ENCODE measurements around the gene FGD3.
"Not testable (repeated sequence)": the region's sequence is repeated elsewhere in the genome, so short reads cannot be mapped to it uniquely, and the experiment has no call there.

The FGD3 gene

DNA sequence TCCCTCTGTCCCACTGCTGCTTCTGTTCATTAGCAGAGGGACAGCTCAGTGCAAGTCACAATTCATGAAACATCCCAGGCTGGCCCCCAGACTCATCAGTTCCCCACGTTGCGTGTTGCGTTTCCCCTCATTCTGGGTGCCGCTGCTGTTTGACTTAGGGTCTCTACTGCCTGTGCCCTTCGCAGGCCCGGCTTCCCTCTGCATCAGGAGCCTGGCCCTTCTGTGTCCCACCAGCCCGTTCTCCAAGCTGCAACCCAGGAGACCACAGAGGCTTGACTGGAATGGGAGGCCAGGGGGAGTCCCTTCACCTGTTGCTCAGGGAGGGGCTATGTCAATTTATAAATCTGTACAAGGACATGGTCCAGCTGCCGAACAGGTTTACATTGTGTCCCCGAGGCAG, 57.2 kb downstream of the FGD3 start:
- no peak for DNase-seq (ENCODE audit: low read depth in 2 of 2, low spot score in 1 of 2)

GRCh38 chr9:93005876-93006275, 58.6 kb downstream of the FGD3 start:
- DNase-seq (ENCODE audit: low read depth in 2 of 2, low spot score in 1 of 2): no peak

- no peak for DNase-seq (ENCODE audit: low read depth in 2 of 2, low spot score in 1 of 2)
These were observed 60.3 kb downstream of the FGD3 start for GRCh38 chr9:93007529-93008058.

DNA sequence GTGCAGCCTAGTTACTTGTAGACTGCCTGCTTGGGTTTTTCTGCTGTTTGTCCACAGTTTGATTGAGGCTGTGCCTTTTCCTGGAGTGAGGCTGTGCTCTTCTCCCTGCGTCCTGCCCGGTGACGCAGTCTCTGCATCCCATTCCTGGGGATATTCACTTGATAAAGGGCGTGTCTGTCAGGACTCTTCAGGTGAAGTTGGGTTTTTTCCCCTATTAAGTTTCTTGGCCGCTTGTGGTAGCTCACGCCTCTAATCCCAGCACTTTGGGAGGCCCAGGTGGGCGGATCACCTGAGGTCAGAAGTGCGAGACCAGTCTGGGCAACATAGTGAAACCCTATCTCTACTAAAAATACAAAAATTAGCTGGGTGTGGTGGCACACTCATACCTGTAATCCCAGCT, 61.1 kb downstream of the FGD3 start:
- no peak for DNase-seq (ENCODE audit: low read depth in 2 of 2, low spot score in 1 of 2)

DNA sequence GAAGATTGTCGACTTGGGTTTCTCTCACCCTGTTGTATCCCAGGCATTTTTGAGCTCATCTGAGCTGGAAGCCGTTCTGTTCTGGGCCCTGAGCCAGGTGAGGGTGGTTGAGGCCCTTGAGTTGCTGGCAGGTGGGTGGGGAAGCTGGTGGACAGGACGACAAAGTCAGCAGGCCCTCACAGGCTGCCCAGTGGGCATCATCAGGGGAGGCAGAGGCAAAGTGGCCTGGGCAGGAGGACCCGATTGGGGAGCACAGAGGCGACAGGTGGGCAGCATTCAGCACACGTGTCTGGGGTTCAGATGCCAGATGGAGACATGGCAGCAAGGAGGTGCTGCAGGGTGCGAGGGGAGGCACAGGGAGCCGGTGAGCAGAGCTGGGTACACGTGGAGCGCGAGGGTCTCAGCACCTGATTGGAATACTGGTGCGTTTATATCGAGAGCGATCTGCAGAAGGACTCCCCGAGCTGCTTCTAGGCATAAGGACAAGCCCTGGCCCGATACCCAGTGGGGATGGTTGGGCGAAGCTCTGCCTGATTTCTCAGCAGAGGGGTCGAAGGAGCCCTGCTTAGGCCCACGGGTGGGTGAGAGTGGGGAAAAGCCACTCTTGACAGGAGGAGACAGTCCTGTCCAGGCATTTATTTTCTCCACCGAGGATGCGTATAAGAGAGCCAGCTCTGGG, 62.2 kb downstream of the FGD3 start:
- no peak for DNase-seq (ENCODE audit: low read depth in 2 of 2, low spot score in 1 of 2)

- DNase-seq (ENCODE audit: low read depth in 2 of 2, low spot score in 1 of 2): no peak
These were observed 62.7 kb downstream of the FGD3 start for GRCh38 chr9:93010056-93010455.

GRCh38 chr9:93010704-93011103, 63.4 kb downstream of the FGD3 start:
- DNase-seq (ENCODE audit: low read depth in 2 of 2, low spot score in 1 of 2): no peak

DNA sequence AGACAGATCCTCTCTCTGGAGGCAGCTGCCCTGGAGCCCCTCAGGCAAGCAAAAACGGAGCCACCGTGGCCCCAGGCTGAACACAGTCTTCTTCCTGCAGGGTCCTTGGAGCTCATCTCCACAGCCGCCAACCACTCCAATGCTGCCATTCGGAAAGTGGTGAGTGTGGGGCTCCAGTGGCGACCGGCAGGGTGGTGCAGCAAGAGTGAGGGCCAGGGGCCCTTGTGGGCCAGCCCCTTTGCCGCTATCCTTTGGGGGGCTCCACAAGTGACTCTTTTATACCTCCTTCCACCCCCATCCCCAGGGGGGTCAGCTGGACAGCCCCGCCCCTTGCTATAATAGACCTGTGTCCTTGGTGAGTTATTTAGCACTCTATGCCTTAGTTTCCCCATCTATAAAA, 63.8 kb downstream of the FGD3 start:
- DNase-seq (ENCODE audit: low read depth in 2 of 2, low spot score in 1 of 2): no peak

GRCh38 chr9:93012963-93013855, 65.9 kb downstream of the FGD3 start:
- no peak for DNase-seq (ENCODE audit: low read depth in 2 of 2, low spot score in 1 of 2)

- no peak for DNase-seq (ENCODE audit: low read depth in 2 of 2, low spot score in 1 of 2)
These were observed 66.7 kb downstream of the FGD3 start for GRCh38 chr9:93013856-93014582.

DNA sequence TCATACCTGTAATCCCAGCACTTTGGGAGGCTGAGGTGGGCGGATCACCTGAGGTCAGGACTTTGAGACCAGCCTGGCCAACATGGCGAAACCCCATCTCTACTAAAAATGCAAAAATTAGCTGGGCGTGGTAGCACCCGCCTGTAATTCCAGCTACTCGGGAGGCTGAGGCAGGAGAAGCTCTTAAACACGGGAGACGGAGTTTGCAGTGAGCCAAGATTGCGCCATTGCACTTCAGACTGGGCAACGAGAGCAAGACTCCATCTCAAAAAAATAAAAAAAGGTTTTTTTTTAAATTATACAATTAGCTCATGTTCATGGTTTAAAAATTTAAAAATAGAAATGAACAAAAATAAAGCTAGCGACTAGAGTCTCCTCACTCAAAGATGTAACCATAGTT, 67.9 kb downstream of the FGD3 start:
- not testable (repeated sequence) for DNase-seq (ENCODE audit: low read depth in 2 of 2, low spot score in 1 of 2)

DNA sequence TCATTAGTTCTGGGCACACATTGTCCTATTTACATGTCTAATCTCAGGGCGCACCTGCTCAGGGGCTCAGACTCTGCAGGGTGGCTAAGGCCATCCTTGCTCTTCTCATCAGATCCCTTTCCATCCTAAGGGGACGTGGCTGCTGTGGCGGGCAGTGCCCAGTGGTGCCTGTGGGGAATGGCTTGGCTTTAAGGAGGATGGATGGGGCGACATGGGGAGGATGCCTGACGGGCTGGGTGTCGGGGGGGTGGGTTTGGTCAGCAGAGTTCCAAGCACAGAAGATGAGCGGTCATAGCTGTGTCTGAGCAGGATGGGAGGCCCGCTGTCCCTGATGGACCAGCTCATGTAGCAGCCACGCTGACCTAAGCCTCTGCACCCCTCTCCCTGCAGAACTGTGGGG, 70.3 kb downstream of the FGD3 start:
- no peak for DNase-seq (ENCODE audit: low read depth in 2 of 2, low spot score in 1 of 2)

GRCh38 chr9:93020151-93020550, 72.8 kb downstream of the FGD3 start:
- no peak for DNase-seq (ENCODE audit: low read depth in 2 of 2, low spot score in 1 of 2)

DNA sequence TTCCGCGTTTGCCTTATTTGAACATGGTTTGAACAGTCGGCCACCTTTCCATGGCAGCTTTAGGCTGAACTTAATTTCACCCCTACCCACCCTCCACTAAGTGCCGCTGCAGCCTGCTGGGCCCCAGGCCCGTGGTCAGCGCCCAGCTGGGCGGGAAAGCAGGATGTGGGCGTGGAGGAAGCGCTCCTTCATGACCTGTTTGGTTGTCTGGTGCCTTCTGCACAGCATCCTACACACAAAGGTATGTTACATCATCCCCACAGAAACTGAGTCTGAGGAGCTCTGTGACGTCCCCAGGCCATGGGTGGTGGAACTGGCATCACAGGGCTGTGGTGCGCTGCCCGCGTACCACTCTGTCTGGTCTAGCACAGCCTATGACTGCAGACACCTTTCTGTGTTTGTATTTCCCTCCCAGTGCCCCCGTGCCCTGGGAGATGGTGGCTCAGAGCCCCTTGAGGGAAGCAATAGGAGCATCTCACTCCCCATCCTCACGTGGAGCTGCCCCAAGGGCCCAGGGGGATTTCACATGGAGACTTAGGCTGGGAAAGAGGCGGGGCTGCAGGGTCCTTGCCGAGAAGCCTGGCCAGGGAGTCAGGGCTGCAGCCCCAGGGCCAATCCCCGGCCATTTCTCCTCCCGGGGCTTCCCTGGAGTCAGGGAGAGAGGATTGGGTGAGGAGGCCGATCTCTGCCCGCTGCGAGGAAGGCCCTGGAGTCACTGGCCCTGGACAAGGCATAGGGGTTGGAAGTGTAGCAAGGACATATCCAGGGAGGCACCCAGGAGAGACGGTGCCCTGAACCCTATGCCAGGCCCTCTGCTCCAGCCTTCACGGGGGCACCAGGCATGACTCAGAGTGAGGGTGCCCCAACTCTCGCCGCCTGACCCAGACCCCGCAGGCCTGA, 73.7 kb downstream of the FGD3 start:
- DNase-seq (ENCODE audit: low read depth in 2 of 2, low spot score in 1 of 2): no peak

DNA sequence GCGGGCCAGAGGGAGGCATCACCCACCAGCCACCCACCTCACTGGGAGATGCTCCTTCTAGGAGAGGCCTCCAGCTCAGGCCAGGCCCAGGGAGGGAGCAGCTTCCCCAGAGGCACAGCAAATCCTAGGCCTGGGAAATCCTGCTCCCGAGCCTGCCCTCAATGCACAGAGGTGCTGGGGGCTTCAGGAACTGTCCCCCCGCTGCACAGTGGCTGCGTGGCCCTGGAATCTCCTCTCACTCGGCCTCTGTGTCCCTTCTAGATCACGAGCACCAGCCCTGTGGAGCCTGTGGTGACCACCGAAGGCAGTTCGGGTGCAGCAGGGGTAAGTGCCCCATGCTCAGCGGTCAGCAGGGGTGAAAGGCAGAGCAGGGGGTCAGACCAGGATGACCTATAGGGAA, 74.7 kb downstream of the FGD3 start:
- no peak for DNase-seq (ENCODE audit: low read depth in 2 of 2, low spot score in 1 of 2)

DNA sequence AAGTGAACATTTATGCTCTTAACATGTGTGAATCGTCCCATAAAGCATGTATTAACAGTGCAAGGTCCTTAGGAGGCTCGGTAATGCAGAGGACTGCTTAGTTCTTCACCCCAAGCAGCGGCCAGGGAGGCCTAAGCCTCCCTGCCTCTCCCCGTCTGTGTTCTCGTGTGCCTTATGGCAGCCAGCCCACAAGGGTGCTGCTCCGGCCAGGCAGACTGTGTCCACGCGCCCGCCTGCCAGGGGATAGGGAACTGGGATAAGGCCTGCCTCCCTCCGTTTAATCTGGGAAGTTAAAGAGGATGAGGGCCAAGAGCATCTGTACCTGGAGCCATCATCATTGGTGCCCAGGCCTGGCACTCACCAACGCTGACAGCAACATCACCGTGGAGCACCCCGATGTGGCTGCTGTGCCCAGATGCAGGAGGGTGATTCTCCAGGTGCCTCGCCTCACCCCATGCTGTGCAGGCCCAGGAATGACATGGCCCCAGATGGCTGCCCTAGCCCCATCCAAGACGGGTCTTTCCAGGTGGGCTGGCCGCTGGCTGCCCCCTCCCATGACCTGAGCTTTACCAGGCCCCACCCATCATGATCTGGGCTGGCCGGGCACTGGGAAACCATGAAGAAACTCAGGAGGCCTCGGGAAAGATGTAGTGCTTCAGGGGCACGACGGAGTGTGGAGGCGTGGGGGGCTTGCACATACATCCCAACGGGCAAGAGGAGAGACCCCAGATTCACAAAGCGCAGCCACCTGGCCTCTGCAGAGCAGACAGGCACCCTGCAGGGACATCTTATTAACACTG, 75.6 kb downstream of the FGD3 start:
- DNase-seq (ENCODE audit: low read depth in 2 of 2, low spot score in 1 of 2): no peak

- DNase-seq (ENCODE audit: low read depth in 2 of 2, low spot score in 1 of 2): no peak
These were observed 76.1 kb downstream of the FGD3 start for GRCh38 chr9:93023521-93023815.

DNA sequence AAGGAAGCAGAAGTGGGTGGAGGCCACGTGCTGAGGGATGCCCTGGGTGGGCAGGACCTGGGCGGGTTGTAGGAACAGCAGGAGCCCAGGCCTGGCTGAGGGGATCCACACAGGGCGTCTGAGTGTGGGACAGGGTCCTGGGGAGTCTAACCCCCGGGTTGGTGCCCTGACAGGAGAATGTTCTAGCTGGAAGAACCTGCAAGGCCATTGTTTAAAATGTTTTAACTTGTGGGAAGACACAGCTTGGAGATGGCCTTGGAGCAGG, 77.3 kb downstream of the FGD3 start:
- DNase-seq (ENCODE audit: low read depth in 2 of 2, low spot score in 1 of 2): no peak

- DNase-seq (ENCODE audit: low read depth in 2 of 2, low spot score in 1 of 2): no peak
These were observed 77.8 kb downstream of the FGD3 start for GRCh38 chr9:93024986-93025630.

- no peak for DNase-seq (ENCODE audit: low read depth in 2 of 2, low spot score in 1 of 2)
These were observed 78.4 kb downstream of the FGD3 start for GRCh38 chr9:93025736-93026135.
